ENCODE results near the gene DEPDC5. TPM values are rescaled to one million over a fixed set of nuclear protein-coding genes. Genes with fewer than 3 reads are reported as not detected.

The DEPDC5 gene
- total RNA-seq, 1 donor from 2014 or later: 37.1 TPM

GRCh38 chr22:31906086-31906485, 152.3 kb downstream of the DEPDC5 start:
- Histone ChIP-seq H3K4me2 (no peak overlapping the region), H3K4me1 (no peaks in the 10 kb centered on the region), H3K9me3 (ENCODE audit: low read depth) (no peaks in the 10 kb centered on the region), H3K4me3 (no peak overlapping the region), H3K36me3 (no peaks in the 10 kb centered on the region), H3F3A (ENCODE audit: low read depth) (no peaks in the 10 kb centered on the region), H3K27ac (no peak overlapping the region), H4K20me1 (ENCODE audit: low read depth) (no peaks in the 10 kb centered on the region), H3K9ac (no peak overlapping the region), H3K79me2 (ENCODE audit: low read depth) (no peaks in the 10 kb centered on the region), H2AFZ (replicated peaks) (no peak overlapping the region), H3K27me3 (no peaks in the 10 kb centered on the region)
- H3K4me3 Mint-ChIP-seq: no peak overlapping the region
- no peak for DNase-seq (ENCODE audit: low spot score)
- no peaks in the 10 kb centered on the region for H3K9me3 Mint-ChIP-seq
- H3K27ac Mint-ChIP-seq: no peak overlapping the region
- TF ChIP-seq EZH2 (IDR thresholded peaks at IDR 0.05) (no peak), CTCF (IDR thresholded peaks at IDR 0.05) (no peak), EZH2phosphoT487 (IDR thresholded peaks at IDR 0.05) (no peak)
- peaks cover 20% of the 10 kb centered on the region for H3K36me3 Mint-ChIP-seq
- H3K4me1 Mint-ChIP-seq: no peaks in the 10 kb centered on the region
- peaks cover 7% of the 10 kb centered on the region for H3K27me3 Mint-ChIP-seq (ENCODE audit: insufficient read depth, low read depth)

- Histone ChIP-seq H3K27me3 (no peaks in the 10 kb centered on the region), H3K79me2 (ENCODE audit: low read depth) (no peaks in the 10 kb centered on the region), H3K9ac (no peak overlapping the region), H3K27ac (no peak overlapping the region), H3K4me2 (no peak overlapping the region), H2AFZ (replicated peaks) (no peak overlapping the region), H3K4me3 (no peak overlapping the region), H3K36me3 (no peaks in the 10 kb centered on the region), H3F3A (ENCODE audit: low read depth) (no peaks in the 10 kb centered on the region), H4K20me1 (ENCODE audit: low read depth) (no peaks in the 10 kb centered on the region), H3K4me1 (no peaks in the 10 kb centered on the region), H3K9me3 (ENCODE audit: low read depth) (no peaks in the 10 kb centered on the region)
- TF ChIP-seq EZH2phosphoT487 (IDR thresholded peaks at IDR 0.05) (no peak), EZH2 (IDR thresholded peaks at IDR 0.05) (no peak), CTCF (IDR thresholded peaks at IDR 0.05) (no peak)
- no peak overlapping the region for H3K4me3 Mint-ChIP-seq
- peak overlapping the region; percentile 78 for H3K27ac Mint-ChIP-seq
- H3K27me3 Mint-ChIP-seq (ENCODE audit: insufficient read depth, low read depth): peaks cover 7% of the 10 kb centered on the region
- no peaks in the 10 kb centered on the region for H3K4me1 Mint-ChIP-seq
- DNase-seq (ENCODE audit: low spot score): no peak
- peaks cover 20% of the 10 kb centered on the region for H3K36me3 Mint-ChIP-seq
- no peaks in the 10 kb centered on the region for H3K9me3 Mint-ChIP-seq
Measured at GRCh38 chr22:31906569-31906968, 152.8 kb downstream of the DEPDC5 start.

GRCh38 chr22:31909977-31910376, 156.2 kb downstream of the DEPDC5 start:
- H3K4me3 Mint-ChIP-seq: no peak overlapping the region
- H3K27me3 Mint-ChIP-seq (ENCODE audit: insufficient read depth, low read depth): peaks cover 7% of the 10 kb centered on the region
- no peak overlapping the region for H3K4me3 ChIP-seq
- TF ChIP-seq EZH2phosphoT487 (IDR thresholded peaks at IDR 0.05): no peak
- TF ChIP-seq CTCF (IDR thresholded peaks at IDR 0.05): no peak
- TF ChIP-seq EZH2 (IDR thresholded peaks at IDR 0.05): no peak
- H3K4me2 ChIP-seq: no peak overlapping the region
- peaks cover 15% of the 10 kb centered on the region for H3K36me3 Mint-ChIP-seq
- no peak for DNase-seq (ENCODE audit: low spot score)
- no peaks in the 10 kb centered on the region for H3K36me3 ChIP-seq
- H2AFZ ChIP-seq (replicated peaks): no peak overlapping the region
- no peak overlapping the region for H3K27ac Mint-ChIP-seq
- H4K20me1 ChIP-seq (ENCODE audit: low read depth): no peaks in the 10 kb centered on the region
- no peaks in the 10 kb centered on the region for H3K9me3 ChIP-seq (ENCODE audit: low read depth)
- H3K9ac ChIP-seq: no peak overlapping the region
- H3K27ac ChIP-seq: no peak overlapping the region
- H3K79me2 ChIP-seq (ENCODE audit: low read depth): no peaks in the 10 kb centered on the region
- H3K9me3 Mint-ChIP-seq: no peaks in the 10 kb centered on the region
- H3F3A ChIP-seq (ENCODE audit: low read depth): no peaks in the 10 kb centered on the region
- H3K27me3 ChIP-seq: no peaks in the 10 kb centered on the region
- H3K4me1 Mint-ChIP-seq: peaks cover 2% of the 10 kb centered on the region
- no peaks in the 10 kb centered on the region for H3K4me1 ChIP-seq

All from neural progenitor cell (in vitro differentiated cells).